ENCODE data around the gene DTX1.

The DTX1 gene

GRCh38 chr12:113055594-113056380 lies 743 bp upstream of the DTX1 start:
- DNase-seq (ENCODE audit: low spot score), result no peak

DNA sequence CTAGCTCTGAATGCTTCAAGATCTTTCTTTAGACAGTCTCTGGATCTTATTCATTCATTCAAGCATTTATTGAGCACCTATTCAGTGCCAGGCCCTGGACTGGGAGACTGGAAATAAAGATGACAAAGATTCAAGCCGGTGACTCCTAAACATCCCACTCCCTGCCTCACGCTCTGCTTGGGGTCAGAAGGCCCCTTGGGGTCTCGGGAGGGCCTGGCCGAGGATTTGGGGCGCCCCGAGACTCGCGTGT lies 224 bp upstream of the DTX1 start:
- no peak for DNase-seq (ENCODE audit: low spot score)

GRCh38 chr12:113057565-113058485 lies 1.3 kb downstream of the DTX1 start:
- peak; percentile 43 for DNase-seq (ENCODE audit: low spot score)

DNA sequence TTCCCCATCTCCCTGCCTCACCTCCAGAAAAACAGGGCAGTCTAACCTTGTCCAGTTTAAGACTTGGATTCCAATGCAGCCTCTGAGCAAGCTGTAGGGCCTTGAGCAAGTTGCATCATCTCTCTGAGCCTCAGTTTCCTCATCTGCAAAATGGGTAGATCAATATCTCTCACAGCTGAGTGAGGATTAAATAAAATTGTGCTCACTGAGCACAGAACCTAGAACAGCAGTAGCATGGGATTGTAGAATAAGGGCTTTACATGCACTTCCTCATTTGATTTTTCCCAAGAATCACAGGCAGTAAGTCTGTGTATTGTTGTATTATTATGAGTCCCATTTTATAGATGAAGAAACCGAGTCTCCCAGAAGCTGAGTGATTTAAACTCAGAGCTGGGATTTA lies 2.0 kb downstream of the DTX1 start:
- no peak for DNase-seq (ENCODE audit: low spot score)

DNA sequence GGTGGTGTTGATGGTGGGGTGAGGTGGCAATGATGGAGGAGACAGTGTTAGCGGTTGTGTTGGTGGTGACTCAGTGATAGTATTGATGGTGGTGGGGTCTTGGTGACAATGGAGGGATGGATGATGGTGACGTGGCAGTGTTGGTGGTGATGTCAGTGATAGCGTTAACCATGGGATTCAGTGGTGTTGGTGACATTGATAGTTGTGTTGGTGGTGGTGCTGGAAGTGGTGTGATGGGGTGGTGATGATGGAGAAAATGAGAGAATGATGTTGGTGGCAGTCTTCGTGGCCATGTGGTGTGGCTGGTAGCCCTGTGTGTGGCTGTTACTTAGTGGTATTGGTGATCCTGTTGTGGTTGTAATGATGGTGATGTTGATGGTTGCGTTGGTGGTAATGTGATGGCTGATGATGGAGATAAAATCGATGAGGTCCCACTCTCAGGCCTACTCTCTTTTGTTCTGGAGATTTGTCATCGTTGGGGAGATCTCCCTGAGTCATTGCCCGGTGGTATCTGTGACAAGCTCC lies 2.6 kb downstream of the DTX1 start:
- no peak for DNase-seq (ENCODE audit: low spot score)

- DNase-seq (ENCODE audit: low spot score), result no peak
Observed at GRCh38 chr12:113060336-113060960, 3.9 kb downstream of the DTX1 start.

GRCh38 chr12:113061061-113061694 lies 4.6 kb downstream of the DTX1 start:
- DNase-seq (ENCODE audit: low spot score), result no peak

DNA sequence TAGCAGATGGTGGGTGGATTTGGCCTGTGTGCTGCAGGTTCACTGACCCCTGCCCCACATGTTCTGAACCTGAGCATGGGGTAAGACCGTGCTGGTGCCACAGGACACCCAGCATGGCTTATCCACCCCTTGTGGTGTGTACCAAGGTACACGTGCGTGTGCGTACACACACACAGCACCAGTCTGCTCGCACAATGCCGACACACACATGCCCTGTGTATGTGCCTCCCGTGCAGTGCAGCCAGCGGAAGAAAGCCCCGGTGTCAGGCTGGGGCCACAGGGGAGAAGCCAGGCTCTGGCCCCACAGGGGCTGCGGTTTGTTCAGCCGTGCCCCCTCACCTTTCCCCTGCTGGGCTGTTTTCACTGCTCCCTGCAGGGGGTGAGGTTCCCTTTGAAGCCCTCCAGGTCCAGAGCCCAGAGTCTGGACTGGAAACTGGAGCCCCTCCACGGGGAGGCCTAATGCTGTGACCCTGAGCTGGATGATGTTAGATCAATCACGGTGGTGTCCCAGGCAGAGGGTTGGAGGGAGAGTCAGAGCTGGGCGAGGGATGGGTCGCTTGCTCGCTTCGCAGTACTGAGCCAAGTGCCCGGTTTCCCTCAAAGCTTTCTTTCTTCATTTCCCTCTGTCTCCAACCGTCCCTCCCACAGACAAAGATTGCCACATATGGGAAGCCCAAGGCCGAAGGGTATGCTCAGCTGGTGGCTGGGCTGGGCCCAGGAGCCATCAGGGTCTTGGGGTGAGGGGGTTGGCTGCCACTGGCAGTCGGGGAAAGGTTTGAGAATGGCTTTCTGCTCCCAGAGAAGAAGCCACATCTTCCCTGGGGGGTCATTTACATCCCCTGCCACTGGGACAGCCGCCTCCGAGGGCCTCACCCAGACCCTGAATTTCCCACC lies 6.2 kb downstream of the DTX1 start:
- DNase-seq (ENCODE audit: low spot score), result no peak

DNA sequence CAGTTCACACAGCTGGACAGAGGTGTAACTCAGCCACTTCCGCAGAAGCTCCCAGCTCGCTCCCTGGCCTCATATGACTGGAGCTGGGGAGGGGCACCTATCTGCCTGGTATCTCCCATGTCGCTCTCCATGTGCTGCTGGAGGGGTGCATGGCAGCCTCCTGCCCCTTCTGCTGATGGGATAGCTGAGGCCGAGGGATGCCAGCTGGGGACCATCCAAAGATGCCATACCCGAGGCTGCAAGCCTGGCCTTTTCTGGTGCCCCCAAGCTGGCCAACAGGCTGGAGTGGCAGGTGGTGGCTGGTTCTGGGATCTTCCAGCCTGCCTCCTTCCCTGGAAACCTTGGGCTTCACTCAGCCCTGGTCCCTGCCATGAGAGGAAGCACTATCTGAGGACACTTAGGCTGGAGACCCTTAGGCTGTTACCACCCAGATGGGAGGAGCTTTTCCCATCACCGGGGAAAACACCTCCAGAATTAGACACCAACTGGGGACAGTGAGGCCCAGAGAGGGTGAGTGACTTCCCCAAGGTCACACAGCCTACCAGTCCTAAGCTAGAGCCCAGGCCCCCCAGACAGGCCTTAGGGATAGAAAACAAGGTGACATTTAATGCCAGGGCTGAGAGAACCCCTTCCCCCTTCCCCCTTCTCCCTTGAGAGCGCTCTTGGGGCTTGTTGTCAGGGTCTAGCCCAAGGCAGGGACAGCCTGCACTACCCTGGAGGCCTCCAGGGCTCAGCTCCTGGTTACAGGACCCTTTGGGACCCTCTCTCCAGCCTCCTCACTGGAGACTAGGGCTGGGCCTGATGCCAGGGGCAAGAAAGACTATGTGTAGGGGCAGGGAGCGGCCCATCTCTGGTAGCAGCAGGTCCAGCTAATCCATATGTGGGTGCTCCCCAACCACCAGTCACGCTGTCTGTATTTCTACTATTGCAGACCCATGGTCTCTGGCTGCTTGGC lies 7.1 kb downstream of the DTX1 start:
- DNase-seq (ENCODE audit: low spot score), result no peak

DNA sequence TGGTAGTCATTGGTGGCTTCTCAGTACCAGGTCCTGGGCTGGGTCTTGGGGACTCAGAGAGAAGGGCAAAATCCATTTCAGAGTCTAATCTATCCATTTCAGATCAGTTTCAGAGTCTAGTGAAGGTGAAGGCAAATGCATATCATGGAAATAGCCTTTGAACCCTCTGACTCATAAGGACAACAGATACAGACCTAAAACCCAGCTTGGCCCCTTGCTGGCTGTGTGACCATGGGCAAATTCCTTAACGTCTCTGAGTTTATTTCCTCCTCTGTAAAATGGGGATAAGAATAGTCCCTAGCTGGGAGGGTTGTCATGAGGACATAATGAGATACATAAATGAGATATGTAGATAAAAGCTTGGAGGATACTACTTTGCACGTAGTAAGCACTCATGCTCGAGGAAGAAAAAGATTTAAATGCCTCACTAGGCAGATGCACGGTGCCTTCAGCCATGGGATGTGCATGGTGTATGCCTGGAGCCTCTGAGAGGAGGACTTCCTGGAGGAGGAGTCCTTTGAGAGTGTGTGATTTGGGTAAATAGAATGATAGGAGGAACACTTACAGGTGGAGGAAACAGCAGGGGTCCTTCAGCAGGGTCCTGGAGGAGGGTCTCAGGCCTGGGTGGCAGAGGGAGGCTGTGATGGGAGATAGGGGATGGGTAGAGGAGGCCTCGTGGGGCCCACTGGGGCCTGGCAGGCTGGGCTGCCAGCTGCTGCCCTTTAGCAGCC lies 8.0 kb downstream of the DTX1 start:
- DNase-seq (ENCODE audit: low spot score), result no peak

DNA sequence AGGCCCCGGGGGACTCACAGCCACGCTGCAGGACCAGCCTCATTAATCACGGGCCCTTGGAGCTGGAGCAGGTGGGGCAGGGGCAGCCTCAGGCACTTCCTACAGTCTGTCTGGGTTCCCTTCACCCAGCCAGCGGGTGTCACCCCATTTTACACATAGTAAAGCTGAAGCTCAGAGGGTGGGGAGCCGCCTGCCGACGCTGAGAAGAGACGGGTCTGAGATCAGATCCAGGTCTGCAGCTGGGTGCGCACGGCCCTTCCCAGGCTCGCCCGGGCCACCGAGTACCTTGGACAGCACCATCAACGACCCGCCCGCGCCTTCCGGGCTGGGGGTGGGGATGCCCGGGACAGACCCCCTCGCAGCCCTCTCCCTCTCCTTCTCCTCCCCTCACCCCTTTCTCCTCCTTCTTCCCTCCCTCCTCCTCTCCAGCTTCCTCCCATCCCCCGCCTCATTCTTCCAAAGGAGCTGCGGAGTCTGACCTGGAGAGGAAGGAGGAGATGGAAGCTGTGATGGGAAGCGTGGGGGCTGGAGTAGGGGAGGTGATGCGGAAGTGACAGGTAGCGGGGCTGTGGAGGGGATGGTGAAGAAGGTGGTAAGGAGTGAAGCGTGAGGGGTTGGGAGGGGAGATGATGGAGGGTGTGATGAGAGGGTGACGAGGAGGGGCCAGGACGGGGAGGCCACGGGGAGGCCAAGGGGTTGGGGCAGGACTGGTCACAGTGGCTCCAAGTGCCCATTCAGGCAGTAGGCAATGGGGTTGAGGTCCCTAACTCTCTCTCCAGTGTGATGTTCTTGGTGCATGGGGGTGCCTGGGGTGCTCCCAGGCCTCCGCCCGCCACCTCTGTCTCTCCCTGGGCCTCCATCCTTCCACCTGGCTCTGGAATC lies 8.8 kb downstream of the DTX1 start:
- peak; percentile 95 for DNase-seq (ENCODE audit: low spot score)

DNA sequence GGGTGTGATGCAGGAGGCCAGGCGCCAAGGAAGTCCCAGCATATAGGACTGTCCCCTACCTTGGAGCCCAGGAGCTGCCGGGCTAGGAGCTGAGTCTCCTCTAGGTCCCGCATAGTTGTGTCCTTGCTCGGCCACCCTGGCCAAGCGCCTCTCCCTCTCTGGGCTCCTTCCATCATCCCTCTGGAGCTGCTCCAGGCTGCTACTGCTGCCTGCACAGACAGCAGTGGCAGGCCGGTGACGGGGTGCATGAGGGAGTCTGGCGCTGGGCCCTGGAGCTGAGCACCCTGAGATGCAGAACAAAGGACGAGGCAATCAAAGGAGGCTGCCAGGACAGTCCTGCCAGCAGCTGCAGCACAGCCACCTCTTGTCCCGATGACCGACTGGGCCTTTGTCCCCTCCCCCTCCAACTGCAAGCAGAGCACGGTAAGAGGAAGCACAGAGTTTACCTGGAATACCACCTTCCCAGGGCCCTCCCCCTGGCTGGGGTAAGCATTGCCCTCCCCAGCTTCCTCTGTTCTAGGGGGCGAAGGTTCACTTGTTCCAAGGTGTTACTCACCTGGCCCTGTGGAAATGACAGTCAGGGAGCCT lies 10.4 kb downstream of the DTX1 start:
- DNase-seq (ENCODE audit: low spot score), result no peak

GRCh38 chr12:113067987-113068935 lies 11.7 kb downstream of the DTX1 start:
- DNase-seq (ENCODE audit: low spot score), result no peak

DNA sequence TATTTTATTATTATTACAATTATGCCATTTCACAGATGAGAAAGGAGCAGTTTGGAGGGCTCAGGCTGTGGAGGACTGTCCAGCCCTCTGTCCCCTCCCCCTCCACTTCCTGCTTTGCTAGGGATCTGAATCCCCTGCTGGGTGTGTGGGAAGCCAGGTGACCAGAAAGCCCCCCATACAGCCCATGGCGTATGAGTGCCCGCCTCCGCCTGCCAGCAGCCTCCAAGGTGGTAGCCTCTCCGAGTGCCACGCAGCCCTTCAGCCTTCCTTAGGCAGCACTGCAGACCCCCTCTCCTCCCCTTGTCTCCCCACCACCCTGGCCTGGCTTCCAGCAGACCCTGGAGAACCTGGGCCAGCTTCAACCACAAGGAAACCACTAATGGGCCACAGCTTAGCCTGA lies 12.6 kb downstream of the DTX1 start:
- DNase-seq (ENCODE audit: low spot score), result no peak

DNA sequence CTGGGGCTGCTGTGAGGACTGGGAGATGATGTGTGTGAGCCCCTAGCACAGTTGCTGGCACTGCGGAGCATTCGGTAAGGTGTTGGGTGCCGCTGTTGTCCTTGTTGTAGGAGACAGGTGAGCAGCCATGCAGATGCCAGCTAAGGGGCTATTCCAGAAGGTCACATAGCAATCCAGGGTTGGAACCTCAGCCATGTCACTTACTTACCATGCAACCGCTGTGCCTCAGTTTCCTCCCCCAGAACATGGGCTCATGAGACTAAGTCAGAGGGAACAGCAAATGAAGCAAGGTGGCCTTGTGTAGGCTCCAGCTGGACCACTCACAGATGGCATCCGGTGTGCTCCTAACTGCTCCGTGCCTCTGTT lies 13.2 kb downstream of the DTX1 start:
- DNase-seq (ENCODE audit: low spot score), result no peak

- DNase-seq (ENCODE audit: low spot score), result no peak
Observed at GRCh38 chr12:113070117-113070906, 13.8 kb downstream of the DTX1 start.

Data from iPS-NIHi11 (cell line).